ENCODE measurements around the gene RIC8A. TPM values are rescaled to one million over a fixed set of nuclear protein-coding genes. Genes with fewer than 3 reads are reported as not detected.
A peak's percentile ranks its signal among the peaks of the same experiment; 100 is the strongest.

Gene RIC8A
- total and polyA plus RNA-seq, 2 experiments from 2014 or later = 81.5 to 84.3 TPM

DNA sequence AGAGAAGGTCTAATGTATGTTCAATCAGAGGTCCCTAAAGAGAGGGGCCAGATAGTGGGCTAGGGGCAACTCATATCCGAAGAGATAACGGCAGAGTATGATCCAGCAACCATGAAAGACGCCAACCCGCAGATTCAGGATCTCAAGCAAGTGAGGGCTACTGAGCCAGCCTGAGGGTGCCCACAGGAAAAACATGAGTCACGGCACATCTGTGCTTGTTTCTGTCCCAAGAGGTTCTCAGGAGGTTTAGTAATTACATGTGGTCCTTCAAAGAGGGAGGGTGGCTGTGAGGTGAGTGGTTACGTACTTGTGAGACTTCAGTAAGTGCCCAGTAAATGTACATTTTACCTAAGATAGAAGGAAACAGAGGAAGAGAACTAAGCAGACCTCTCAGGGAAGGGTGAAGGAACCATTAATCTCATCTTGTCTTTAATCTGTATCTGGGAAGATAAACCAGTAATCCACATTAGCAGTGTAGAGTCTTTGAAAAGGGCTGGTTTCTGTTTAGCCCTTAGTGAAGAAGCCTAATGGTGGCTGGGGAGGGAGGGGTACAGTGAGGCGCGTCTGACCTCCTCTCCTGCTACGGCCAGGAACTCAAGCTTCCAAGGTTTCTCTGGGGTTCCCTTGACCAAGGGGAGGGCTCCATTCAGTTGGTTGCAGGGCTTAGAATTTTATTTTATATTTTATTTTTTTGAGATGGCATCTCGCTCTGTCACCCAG is 18.4 kb downstream of the RIC8A start:
- Histone ChIP-seq H3K4me3 (no peak overlapping the region), H3K36me3 (peaks cover 5% of the 10 kb centered on the region), H3K4me1 (ENCODE audit: low read depth) (no peaks in the 10 kb centered on the region), H3K27ac (no peak overlapping the region), H3K9me3 (ENCODE audit: low read depth) (no peaks in the 10 kb centered on the region), H3K27me3 (no peaks in the 10 kb centered on the region)
- DNase-seq (ENCODE audit: low read depth in 1 of 2, low spot score in 1 of 2) = peak in 1 of 2 donors; percentile 25
- TF ChIP-seq, protein P1, sequence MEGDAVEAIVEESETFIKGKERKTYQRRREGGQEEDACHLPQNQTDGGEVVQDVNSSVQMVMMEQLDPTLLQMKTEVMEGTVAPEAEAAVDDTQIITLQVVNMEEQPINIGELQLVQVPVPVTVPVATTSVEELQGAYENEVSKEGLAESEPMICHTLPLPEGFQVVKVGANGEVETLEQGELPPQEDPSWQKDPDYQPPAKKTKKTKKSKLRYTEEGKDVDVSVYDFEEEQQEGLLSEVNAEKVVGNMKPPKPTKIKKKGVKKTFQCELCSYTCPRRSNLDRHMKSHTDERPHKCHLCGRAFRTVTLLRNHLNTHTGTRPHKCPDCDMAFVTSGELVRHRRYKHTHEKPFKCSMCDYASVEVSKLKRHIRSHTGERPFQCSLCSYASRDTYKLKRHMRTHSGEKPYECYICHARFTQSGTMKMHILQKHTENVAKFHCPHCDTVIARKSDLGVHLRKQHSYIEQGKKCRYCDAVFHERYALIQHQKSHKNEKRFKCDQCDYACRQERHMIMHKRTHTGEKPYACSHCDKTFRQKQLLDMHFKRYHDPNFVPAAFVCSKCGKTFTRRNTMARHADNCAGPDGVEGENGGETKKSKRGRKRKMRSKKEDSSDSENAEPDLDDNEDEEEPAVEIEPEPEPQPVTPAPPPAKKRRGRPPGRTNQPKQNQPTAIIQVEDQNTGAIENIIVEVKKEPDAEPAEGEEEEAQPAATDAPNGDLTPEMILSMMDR (IDR thresholded peaks at IDR 0.05; ENCODE audit: low read depth, low read length) = no peak

DNA sequence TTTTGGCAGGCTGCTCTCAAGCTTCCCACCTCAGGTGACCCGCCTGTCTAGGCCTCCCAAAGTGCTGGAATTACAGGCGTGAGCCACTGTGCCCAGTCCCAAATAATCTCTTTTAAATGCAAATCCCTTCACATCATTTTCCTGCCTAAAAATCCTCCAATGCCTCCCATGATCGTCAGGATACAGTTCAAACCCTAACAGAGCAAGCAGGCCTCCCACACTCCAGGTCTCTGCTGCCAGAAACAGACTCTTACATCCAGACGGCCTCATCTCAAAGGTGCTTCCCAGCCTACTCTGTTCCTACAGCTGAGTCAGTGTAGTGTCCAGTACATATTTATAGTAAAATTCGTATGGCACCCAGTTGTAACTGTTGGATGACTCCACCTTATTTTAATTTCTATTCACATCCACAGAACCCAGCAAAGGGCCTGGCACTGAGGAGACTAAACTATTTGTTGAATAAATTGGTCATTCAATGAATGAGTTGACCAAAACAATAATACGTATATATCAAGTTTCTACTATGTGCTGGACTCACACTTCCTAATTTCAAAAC is 20.4 kb downstream of the RIC8A start:
- Histone ChIP-seq H3K27ac (no peak overlapping the region), H3K36me3 (peaks cover 5% of the 10 kb centered on the region), H3K27me3 (no peaks in the 10 kb centered on the region), H3K9me3 (ENCODE audit: low read depth) (no peaks in the 10 kb centered on the region), H3K4me3 (no peak overlapping the region), H3K4me1 (ENCODE audit: low read depth) (no peaks in the 10 kb centered on the region)
- no peak for DNase-seq (ENCODE audit: low read depth in 1 of 2, low spot score in 1 of 2)
- TF ChIP-seq, protein P1 (IDR thresholded peaks at IDR 0.05; ENCODE audit: low read depth, low read length) = no peak

DNA sequence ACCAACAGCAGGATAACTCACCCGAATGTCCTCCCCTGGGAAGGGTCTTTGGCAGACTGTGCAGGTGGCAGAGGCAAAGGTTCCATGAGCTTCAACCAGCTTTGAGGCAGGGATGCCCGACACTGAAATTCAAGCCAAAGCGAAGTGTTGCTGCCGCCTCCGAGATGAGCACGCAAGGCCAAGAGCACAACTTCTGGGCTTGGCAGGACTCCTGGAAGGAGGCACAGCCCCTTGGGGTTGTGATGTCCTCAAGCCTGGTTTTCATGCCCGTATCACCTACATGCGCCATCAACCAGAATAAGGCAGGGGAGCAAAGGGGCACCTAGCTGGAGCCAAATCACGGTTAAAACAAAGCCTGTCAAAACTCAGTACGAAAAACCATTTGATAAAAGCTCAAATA is 22.9 kb downstream of the RIC8A start:
- no peak overlapping the region for H3K27ac ChIP-seq
- no peaks in the 10 kb centered on the region for H3K27me3 ChIP-seq
- peaks cover 5% of the 10 kb centered on the region for H3K36me3 ChIP-seq
- H3K4me3 ChIP-seq = no peak overlapping the region
- H3K9me3 ChIP-seq (ENCODE audit: low read depth) = no peaks in the 10 kb centered on the region
- no peak for DNase-seq (ENCODE audit: low read depth in 1 of 2, low spot score in 1 of 2)
- TF ChIP-seq, protein P1 (IDR thresholded peaks at IDR 0.05; ENCODE audit: low read depth, low read length) = no peak
- H3K4me1 ChIP-seq (ENCODE audit: low read depth) = peaks cover 3% of the 10 kb centered on the region

DNA sequence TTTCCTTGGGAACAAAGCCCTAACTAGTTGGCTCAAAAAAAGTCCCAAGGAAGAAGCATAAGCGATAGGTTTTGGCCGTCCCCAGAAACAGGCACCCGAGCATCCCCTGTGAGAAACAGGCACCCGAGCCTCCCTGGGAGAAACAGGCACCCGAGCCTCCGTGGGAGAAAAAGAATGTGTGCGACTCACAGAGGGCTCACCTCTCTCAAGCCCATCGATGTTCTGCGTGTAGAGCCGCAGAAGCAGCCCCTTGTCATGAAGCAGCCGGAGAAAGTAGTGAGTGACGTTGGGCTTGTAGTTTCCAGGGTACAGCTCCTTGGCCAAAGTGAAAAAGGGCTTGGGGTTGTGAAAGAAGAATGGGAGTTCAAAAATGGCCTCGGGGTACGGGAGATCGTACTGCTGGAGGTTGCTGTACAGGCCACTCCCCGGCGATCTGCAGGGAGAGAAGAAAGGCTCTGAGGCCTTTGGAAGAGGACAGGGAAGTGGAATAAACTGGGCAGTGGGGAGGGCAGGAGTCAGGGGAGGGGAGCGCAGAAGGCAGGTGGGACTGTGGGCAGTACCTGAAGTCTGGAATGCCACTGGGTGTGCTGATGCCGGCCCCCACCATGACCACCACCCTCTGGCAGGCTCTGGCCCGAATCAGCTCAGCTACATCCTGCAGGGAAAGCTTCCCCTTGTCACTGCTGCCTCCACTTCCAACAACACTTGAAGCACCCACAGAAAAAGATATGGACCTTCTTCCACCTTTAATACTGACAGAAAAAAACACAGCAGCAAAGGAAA is 25.5 kb downstream of the RIC8A start:
- peaks cover 8% of the 10 kb centered on the region for H3K4me1 ChIP-seq (ENCODE audit: low read depth)
- H3K27ac ChIP-seq = no peak overlapping the region
- no peaks in the 10 kb centered on the region for H3K36me3 ChIP-seq
- DNase-seq (ENCODE audit: low read depth in 1 of 2, low spot score in 1 of 2) = no peak
- H3K9me3 ChIP-seq (ENCODE audit: low read depth) = no peaks in the 10 kb centered on the region
- no peak overlapping the region for H3K4me3 ChIP-seq
- TF ChIP-seq, protein P1 (IDR thresholded peaks at IDR 0.05; ENCODE audit: low read depth, low read length) = no peak
- H3K27me3 ChIP-seq = no peaks in the 10 kb centered on the region

DNA sequence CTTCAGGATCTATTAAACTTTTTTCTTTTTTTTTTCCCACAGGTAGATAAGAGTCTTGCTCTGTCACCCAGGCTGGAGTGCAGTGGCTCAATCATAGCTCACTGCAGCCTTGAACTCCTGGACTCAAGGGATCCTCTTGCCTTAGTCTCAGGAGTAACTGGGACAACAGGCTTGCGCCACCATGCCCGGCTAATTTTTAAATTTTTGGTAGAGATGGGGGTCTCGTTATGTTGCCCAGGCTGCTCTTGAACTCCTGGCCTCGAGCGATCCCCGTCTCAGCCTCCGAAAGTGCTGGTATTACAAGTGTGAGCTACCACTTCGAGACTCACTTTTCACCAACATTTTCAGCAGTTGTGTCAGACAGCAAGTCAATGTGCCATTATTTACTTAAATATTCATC is 27.7 kb downstream of the RIC8A start:
- Histone ChIP-seq H3K36me3 (no peaks in the 10 kb centered on the region), H3K27ac (peak overlapping the region; percentile 93), H3K4me3 (peak overlapping the region; percentile 98), H3K4me1 (ENCODE audit: low read depth) (peaks cover 10% of the 10 kb centered on the region), H3K9me3 (ENCODE audit: low read depth) (no peaks in the 10 kb centered on the region), H3K27me3 (no peaks in the 10 kb centered on the region)
- TF ChIP-seq, protein P1 (IDR thresholded peaks at IDR 0.05; ENCODE audit: low read depth, low read length) = no peak
- DNase-seq (ENCODE audit: low read depth in 1 of 2, low spot score in 1 of 2) = no peak
